ENCODE measurements around the gene COA5. TPM values are rescaled to one million over a fixed set of nuclear protein-coding genes. Genes with fewer than 3 reads are reported as not detected.

The COA5 gene
- total RNA-seq, 1 experiment from 2014 or later, result 23.7 TPM

- Histone ChIP-seq H3K27me3 (replicated peaks; ENCODE audit: insufficient read depth, low read depth, low read length, poor library complexity) (no peaks in the 10 kb centered on the region), H3K4me1 (ENCODE audit: insufficient read depth, low read length, poor library complexity, severe bottlenecking) (no peaks in the 10 kb centered on the region), H3K36me3 (ENCODE audit: insufficient read depth, low read length, poor library complexity, severe bottlenecking) (peaks cover 12% of the 10 kb centered on the region), H3K9me3 (ENCODE audit: low read depth, low read length, poor library complexity, severe bottlenecking) (no peaks in the 10 kb centered on the region), H3K27ac (ENCODE audit: low read depth, low read length, poor library complexity, severe bottlenecking) (no peak overlapping the region), H3K4me3 (ENCODE audit: low read depth, low read length, poor library complexity, severe bottlenecking) (no peak overlapping the region)
- intact Hi-C loops (cut with micrococcal nuclease; ENCODE audit: unreplicated experiment), result no loop called here
- no peak for DNase-seq (ENCODE audit: low spot score)
- CTCF ChIA-PET, result no interaction called here
- TF ChIP-seq CTCF (conservative IDR thresholded peaks at IDR 0.05; ENCODE audit: low read depth, low read length) (no peak), EZH2 (IDR thresholded peaks at IDR 0.05; ENCODE audit: borderline replicate concordance, low read depth, low read length, poor library complexity, severe bottlenecking) (no peak)
- POLR2A ChIA-PET (ENCODE audit: low non-redundant PET), result no interaction called here
- BruUV-seq (replicated peaks), result no TSS peak
Observed at GRCh38 chr2:98556344-98557033, 51.8 kb downstream of the COA5 start.

- H3K36me3 ChIP-seq (ENCODE audit: insufficient read depth, low read length, poor library complexity, severe bottlenecking), result peaks cover 12% of the 10 kb centered on the region
- TF ChIP-seq EZH2 (IDR thresholded peaks at IDR 0.05; ENCODE audit: borderline replicate concordance, low read depth, low read length, poor library complexity, severe bottlenecking) (no peak), CTCF (conservative IDR thresholded peaks at IDR 0.05; ENCODE audit: low read depth, low read length) (no peak)
Observed at GRCh38 chr2:98555696-98556095, 52.6 kb downstream of the COA5 start.

GRCh38 chr2:98554116-98554861 is 54.0 kb downstream of the COA5 start:
- BruUV-seq (replicated peaks), result no TSS peak

More at GRCh38 chr2:98555696-98556095, 52.6 kb downstream of the COA5 start:
- Histone ChIP-seq H3K4me3 (ENCODE audit: low read depth, low read length, poor library complexity, severe bottlenecking) (no peak overlapping the region), H3K4me1 (ENCODE audit: insufficient read depth, low read length, poor library complexity, severe bottlenecking) (no peaks in the 10 kb centered on the region), H3K9me3 (ENCODE audit: low read depth, low read length, poor library complexity, severe bottlenecking) (no peaks in the 10 kb centered on the region), H3K27ac (ENCODE audit: low read depth, low read length, poor library complexity, severe bottlenecking) (no peak overlapping the region), H3K27me3 (replicated peaks; ENCODE audit: insufficient read depth, low read depth, low read length, poor library complexity) (no peaks in the 10 kb centered on the region)
- ChIA-PET CTCF (no interaction called here), POLR2A (ENCODE audit: low non-redundant PET) (no interaction called here)
- intact Hi-C loops (cut with micrococcal nuclease; ENCODE audit: unreplicated experiment), result no loop called here
- DNase-seq (ENCODE audit: low spot score), result no peak
- BruUV-seq (replicated peaks), result no TSS peak

More at GRCh38 chr2:98554116-98554861, 54.0 kb downstream of the COA5 start:
- ChIA-PET POLR2A (ENCODE audit: low non-redundant PET) (interaction anchor here (0.6 kb wide), 1 partner anchor 613 kb away, joined by 5 read pairs; no protein-coding TSS in a partner anchor), CTCF (no interaction called here)
- DNase-seq (ENCODE audit: low spot score), result no peak
- Histone ChIP-seq H3K4me1 (ENCODE audit: insufficient read depth, low read length, poor library complexity, severe bottlenecking) (no peaks in the 10 kb centered on the region), H3K36me3 (ENCODE audit: insufficient read depth, low read length, poor library complexity, severe bottlenecking) (peaks cover 12% of the 10 kb centered on the region), H3K27ac (ENCODE audit: low read depth, low read length, poor library complexity, severe bottlenecking) (no peak overlapping the region), H3K9me3 (ENCODE audit: low read depth, low read length, poor library complexity, severe bottlenecking) (no peaks in the 10 kb centered on the region), H3K4me3 (ENCODE audit: low read depth, low read length, poor library complexity, severe bottlenecking) (no peak overlapping the region), H3K27me3 (replicated peaks; ENCODE audit: insufficient read depth, low read depth, low read length, poor library complexity) (no peaks in the 10 kb centered on the region)
- intact Hi-C loops (cut with micrococcal nuclease; ENCODE audit: unreplicated experiment), result no loop called here
- TF ChIP-seq CTCF (conservative IDR thresholded peaks at IDR 0.05; ENCODE audit: low read depth, low read length), result no peak
- no peak for TF ChIP-seq EZH2 (IDR thresholded peaks at IDR 0.05; ENCODE audit: borderline replicate concordance, low read depth, low read length, poor library complexity, severe bottlenecking)

Measured in A673 (cell line).